HG02759 (cell line): Measurements from ENCODE around the gene ALDH1A2.

Experiments used
- ATAC-seq: cut with Tn5 transposase; IDR thresholded peaks from one replicate; pipeline ENCODE4 v1.9.1; 2021; ENCODE audit warnings: mild to moderate bottlenecking, moderate library complexity; ENCODE audit not compliant: unreplicated experiment

ALDH1A2 gene

DNA sequence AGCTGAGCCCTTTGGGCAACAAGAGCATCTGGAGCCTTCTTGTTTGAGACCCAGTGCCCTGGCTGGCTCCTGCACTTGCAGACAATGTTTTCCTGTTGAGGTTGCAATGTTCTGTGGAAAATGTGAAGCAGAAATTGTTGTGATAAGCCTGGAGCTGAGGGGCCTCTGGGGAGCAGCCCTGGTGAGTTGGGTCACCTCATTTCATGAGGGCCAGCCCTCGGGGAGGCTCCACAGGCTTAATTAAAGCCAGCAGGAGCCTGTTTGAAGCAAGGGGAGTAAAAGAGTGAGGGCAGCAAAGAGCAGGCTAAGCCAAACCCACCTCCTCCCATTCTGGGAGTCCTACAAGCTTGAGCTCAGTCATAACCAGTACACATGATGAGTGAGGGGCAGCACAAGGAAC lies 154.3 kb downstream of the ALDH1A2 start:
- ATAC-seq, result no peak

DNA sequence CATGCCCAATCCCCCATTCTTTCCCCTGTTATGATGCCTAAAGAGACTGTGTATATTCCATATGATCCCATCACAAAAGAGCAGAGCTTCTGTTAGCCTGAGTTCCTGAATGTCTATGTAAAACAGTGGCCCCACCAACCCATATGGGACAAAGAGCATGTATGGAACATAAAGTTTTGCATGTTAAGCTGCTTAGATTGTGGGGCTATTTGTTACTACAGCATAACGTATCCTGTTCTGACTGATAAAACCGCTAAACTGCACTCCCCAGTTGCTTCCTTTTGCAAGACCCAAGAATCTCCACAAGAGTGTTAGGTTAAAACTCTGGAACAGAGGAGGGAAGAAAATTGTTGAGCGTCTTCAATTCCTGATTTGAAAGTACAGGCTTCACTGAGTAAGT lies 154.8 kb downstream of the ALDH1A2 start:
- ATAC-seq, result no peak

DNA sequence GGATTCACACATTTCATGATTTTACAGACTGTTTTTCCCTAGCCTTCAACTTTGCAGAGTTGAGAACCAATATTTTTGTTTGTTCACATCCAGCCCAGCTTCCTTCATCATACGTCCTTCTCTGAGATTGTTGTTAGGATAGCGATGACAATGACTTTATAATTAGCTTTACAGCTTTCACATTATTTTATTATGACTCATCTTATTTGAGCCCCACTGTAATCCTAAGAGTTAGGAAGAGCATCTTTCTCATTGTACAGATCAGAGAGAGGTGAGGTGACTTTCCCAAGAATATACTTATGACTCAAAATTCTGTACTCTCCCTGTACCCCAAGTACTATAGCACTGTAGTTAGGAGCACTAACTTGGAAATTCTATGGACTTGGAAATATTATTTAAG lies 156.1 kb downstream of the ALDH1A2 start:
- ATAC-seq, result no peak

DNA sequence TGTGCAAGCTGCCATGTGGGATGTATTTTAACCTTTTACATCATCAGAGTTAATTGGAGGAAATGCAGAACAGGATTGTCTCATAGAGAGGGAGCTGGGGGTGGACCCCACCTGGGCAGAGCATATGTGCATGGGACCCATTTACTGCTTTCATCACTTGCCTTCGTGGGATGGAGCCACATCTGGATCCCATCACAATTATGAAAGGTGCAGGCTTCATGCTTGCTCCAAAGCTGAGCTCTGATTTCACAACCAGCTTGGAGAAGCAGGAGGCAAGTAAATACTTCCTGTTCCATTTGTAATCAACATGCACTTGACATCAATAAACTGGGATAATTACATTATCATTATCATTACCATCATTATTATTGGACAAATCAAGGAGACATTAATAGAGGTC lies 161.9 kb downstream of the ALDH1A2 start:
- ATAC-seq, result no peak
